Endothelial cell of umbilical vein (primary cell): ENCODE measurements around the gene SELENON. TPM values are rescaled to one million over a fixed set of nuclear protein-coding genes. Genes with fewer than 3 reads are reported as not detected.

Experiments
- BruUV-seq: library from RNA; stranded (reverse); fragments of 400-500 nt; replicated peaks from 2 replicates; lab custom pipeline; 2021; lab: Mats Ljungman, UMichigan
- CTCF ChIA-PET: fragments of 300-600, 350-600 bp; sonication (Branson Sonifier 250); formaldehyde crosslinking; loops from one replicate; lab custom pipeline; 2021; ENCODE audit warnings: antibody characterized with exemption, inconsistent platforms; lab: Charles Lee
- POLR2A ChIA-PET: fragments of 300-600, 350-600 bp; sonication (Branson Sonifier 250); formaldehyde crosslinking; loops from one replicate; lab custom pipeline; 2021; ENCODE audit warnings: antibody characterized with exemption, inconsistent platforms; lab: Charles Lee
- DNase-seq: peaks from one replicate; pipeline ENCODE4 v3.0.0-alpha.2; 2011; ENCODE audit warnings: low read depth, low spot score
- FAIRE-seq: peaks from 2 replicates; lab custom pipeline; 2011; peaks lifted over from hg19 to GRCh38; lab: Jason Lieb, UNC
- H2AFZ ChIP-seq: 2 replicates; pipeline ENCODE4 v1.6.0; 2012; ENCODE audit warnings: low read depth, low read length, control low read depth, inconsistent platforms
- H3K27ac ChIP-seq: 2 replicates; pipeline ENCODE4 v1.5.1; 2011; ENCODE audit warnings: low read depth, mild to moderate bottlenecking, control low read depth, low read length, moderate library complexity; ENCODE audit not compliant: insufficient read depth
- H3K27me3 ChIP-seq, 2 experiments: 2 replicates each; pipeline versions ENCODE4 v1.6.0 to v1.6.1; 2011; ENCODE audit warnings: low read length in 2 of 2, mixed read lengths in 1 of 2; ENCODE audit not compliant: control insufficient read depth in 2 of 2, insufficient read depth in 2 of 2
- H3K36me3 ChIP-seq, 2 experiments: 2 replicates in 1 of 2; 3 replicates in 1 of 2; pipeline ENCODE4 v1.5.1; 2011; ENCODE audit warnings: low read length in 2 of 2, mild to moderate bottlenecking in 1 of 2, moderate library complexity in 1 of 2; ENCODE audit not compliant: control insufficient read depth in 2 of 2, insufficient read depth in 2 of 2; ENCODE audit errors: extremely low read depth in 1 of 2
- H3K4me1 ChIP-seq: 3 replicates; pipeline ENCODE4 v1.5.1; 2011; ENCODE audit warnings: mild to moderate bottlenecking, low read length; ENCODE audit not compliant: control insufficient read depth, insufficient read depth; ENCODE audit errors: extremely low read depth
- H3K4me2 ChIP-seq: 2 replicates; pipeline ENCODE4 v1.6.1; 2011; ENCODE audit warnings: low read length, control low read depth, mixed read lengths; ENCODE audit not compliant: insufficient read depth
- H3K4me3 ChIP-seq, 3 experiments: fragments of 200-600 bp in 1 of 3; sonication (generic), shearing (Covaris generic) in 1 of 3; replicated peaks in 1 of 3; 2 replicates each; pipeline ENCODE4 v1.5.1; 2011 to 2016; ENCODE audit warnings: control low read depth in 3 of 3, low read length in 3 of 3, mild to moderate bottlenecking in 2 of 3, inconsistent platforms in 1 of 3, low read depth in 1 of 3, moderate library complexity in 1 of 3; ENCODE audit not compliant: insufficient read depth in 1 of 3
- H3K79me2 ChIP-seq: 2 replicates; pipeline ENCODE4 v1.6.0; 2012; ENCODE audit warnings: low read length, inconsistent platforms; ENCODE audit not compliant: control insufficient read depth, insufficient read depth
- H3K9ac ChIP-seq: replicated peaks from 2 replicates; pipeline ENCODE3; 2011; ENCODE audit warnings: low read length, control low read depth; ENCODE audit not compliant: insufficient read depth; ENCODE audit errors: extremely low read depth
- H3K9me1 ChIP-seq: replicated peaks from 3 replicates; pipeline ENCODE4 v1.6.0; 2011; ENCODE audit warnings: mild to moderate bottlenecking, low read length; ENCODE audit not compliant: control insufficient read depth, insufficient read depth; ENCODE audit errors: extremely low read depth
- H3K9me3 ChIP-seq: replicated peaks from 2 replicates; pipeline ENCODE4 v1.5.1; 2012; ENCODE audit warnings: low read length, inconsistent platforms; ENCODE audit not compliant: control insufficient read depth, insufficient read depth
- H4K20me1 ChIP-seq: replicated peaks from 2 replicates; pipeline ENCODE3; 2011; ENCODE audit warnings: mild to moderate bottlenecking, low read length; ENCODE audit not compliant: control insufficient read depth, insufficient read depth; ENCODE audit errors: extremely low read depth
- CTCF ChIP-seq, 2 donors: IDR thresholded peaks; 1 replicate in 1 of 2; 2 replicates in 1 of 2; pipeline ENCODE4 v1.5.1; 2011; ENCODE audit warnings: low read length in 2 of 2, mild to moderate bottlenecking in 2 of 2, moderate library complexity in 2 of 2, control low read depth in 1 of 2, inconsistent platforms in 1 of 2, low read depth in 1 of 2; ENCODE audit not compliant: insufficient read depth in 1 of 2; ENCODE audit errors: extremely low read depth in 1 of 2
- EZH2 ChIP-seq: IDR thresholded peaks from 2 replicates; pipeline ENCODE4 v1.6.1; 2012; ENCODE audit warnings: borderline replicate concordance, low read depth, mild to moderate bottlenecking, moderate library complexity, low read length, inconsistent platforms; ENCODE audit not compliant: severe bottlenecking
- FOS ChIP-seq: IDR thresholded peaks from 2 replicates; pipeline ENCODE4 v1.6.1; 2011; ENCODE audit warnings: mild to moderate bottlenecking, low read length, moderate library complexity, borderline replicate concordance; ENCODE audit not compliant: insufficient read depth
- GATA2 ChIP-seq: IDR thresholded peaks from 2 replicates; pipeline ENCODE4 v1.7.0; 2011; ENCODE audit warnings: low read depth, mild to moderate bottlenecking, moderate library complexity, mixed read lengths, low read length; ENCODE audit not compliant: insufficient read length, insufficient read depth
- JUN ChIP-seq: IDR thresholded peaks from 2 replicates; pipeline ENCODE4 v1.6.1; 2011; ENCODE audit warnings: borderline replicate concordance, low read depth; ENCODE audit not compliant: insufficient read length, insufficient read depth
- MAX ChIP-seq: IDR thresholded peaks from 2 replicates; pipeline ENCODE4 v1.6.1; 2011; ENCODE audit not compliant: insufficient read depth, insufficient read length
- MYC ChIP-seq: IDR thresholded peaks from one replicate; pipeline ENCODE4 v1.6.1; 2011; ENCODE audit warnings: mild to moderate bottlenecking, low read depth, low read length
- POLR2A ChIP-seq: IDR thresholded peaks from 2 replicates; pipeline ENCODE4 v1.6.1; 2012; ENCODE audit warnings: low read depth, mild to moderate bottlenecking, control low read depth, low read length
- POLR2AphosphoS5 ChIP-seq: IDR thresholded peaks from 2 replicates; pipeline ENCODE4 v1.6.1; 2012; ENCODE audit warnings: low read depth, mild to moderate bottlenecking, control low read depth, low read length, moderate library complexity; ENCODE audit not compliant: insufficient read depth
- dilution Hi-C: fragments of 300-500 bp; cut with MboI; formaldehyde crosslinking; loops from one replicate; pipeline ENCODE4 v1.15.0; 2019; ENCODE audit warnings: low sequenced_read_pairs; ENCODE audit not compliant: extremely low pct_ligation_motif_present
- intact Hi-C: fragments of 100-400 bp; cut with micrococcal nuclease; formaldehyde crosslinking; loops from one replicate; pipeline ENCODE4 v1.10.0; 2022
- polyA plus RNA-seq, 4 experiments: library from polyadenylated mRNA; depleted of rRNA in 3 of 4; stranded (reverse) in 3 of 4; unstranded in 1 of 4; fragments of >200 nt; gene quantifications; 2 replicates each; pipeline versions ENCODE4 v1.2.1 to v1.2.3, GENCODE V29; 2011 to 2012; ENCODE audit warnings: missing spikeins in 1 of 4
- total RNA-seq: library from RNA; stranded (reverse); gene quantifications from 2 replicates; pipeline ENCODE4 v1.2.3, GENCODE V29; 2021

The SELENON gene
- total and polyA plus RNA-seq, 2 donors (not counting 3 experiments of a cell fraction or from before 2014, with no cell fraction given), result 117 to 182 TPM

GRCh38 chr1:25784575-25785051 lies 15.4 kb upstream of the SELENON start:
- no TSS peak for BruUV-seq
- Histone ChIP-seq H3K9me3 (no peaks in the 10 kb centered on the region), H4K20me1 (no peaks in the 10 kb centered on the region), H3K36me3 (no peaks in the 10 kb centered on the region), H3K27me3 (no peaks in the 10 kb centered on the region), H3K9me1 (no peaks in the 10 kb centered on the region), H3K27ac (no peak overlapping the region), H3K4me1 (no peaks in the 10 kb centered on the region), H3K79me2 (no peaks in the 10 kb centered on the region), H3K4me2 (no peak overlapping the region), H3K9ac (no peak overlapping the region), H2AFZ (no peak overlapping the region), H3K4me3 (no peak overlapping the region)
- DNase-seq (no peak), FAIRE-seq (no peak)
- CTCF ChIA-PET, result interaction anchor here (1.3 kb wide), 1 partner anchor 9 kb away, joined by 4 read pairs; no protein-coding TSS in a partner anchor
- POLR2A ChIA-PET, result no interaction called here
- intact Hi-C loops, result no loop called here
- dilution Hi-C loops, result no loop called here
- no peak for TF ChIP-seq MYC
- TF ChIP-seq EZH2, result no peak
- no peak for TF ChIP-seq CTCF (IDR thresholded peaks at IDR 0.05; ENCODE audit: extremely low read depth in 1 of 2, insufficient read depth in 1 of 2, low read depth in 1 of 2, low read length in 2 of 2)
- TF ChIP-seq FOS, result no peak
- TF ChIP-seq GATA2, result no peak
- no peak for TF ChIP-seq POLR2A
- TF ChIP-seq POLR2AphosphoS5, result no peak
- no peak for TF ChIP-seq JUN
- no peak for TF ChIP-seq MAX
